ENCODE results near the gene SLC6A19. TPM values are rescaled to one million over a fixed set of nuclear protein-coding genes. Genes with fewer than 3 reads are reported as not detected.

The SLC6A19 gene
- total and polyA plus RNA-seq, 10 of the 15 experiments (the other 5 are each of a cell fraction or from before 2014, with no cell fraction given) = 0.01 to 0.03 TPM; not detected in 8

GRCh38 chr5:1159774-1160406, 41.5 kb upstream of the SLC6A19 start:
- H3K27ac ChIP-seq (ENCODE audit: control insufficient read depth, insufficient read depth) = no peak overlapping the region
- no peaks in the 10 kb centered on the region for H3K36me3 ChIP-seq (ENCODE audit: control insufficient read depth in 2 of 2, insufficient read depth in 2 of 2, low read length in 1 of 2)
- ChIA-PET CTCF (no interaction called here), RAD21 (ENCODE audit: unreplicated experiment) (no interaction called here), POLR2A (no interaction called here), SMC1A (ENCODE audit: uncharacterized antibody, unreplicated experiment) (no interaction called here)
- H4K20me1 ChIP-seq (ENCODE audit: control insufficient read depth, insufficient read depth) = no peaks in the 10 kb centered on the region
- no TSS peak for BruUV-seq (replicated peaks)
- H3K9me3 ChIP-seq (replicated peaks; ENCODE audit: control insufficient read depth, insufficient read depth, low read length) = no peaks in the 10 kb centered on the region; the same call in 2 of the 3 replicates
- no peak overlapping the region for H3K9ac ChIP-seq (ENCODE audit: control insufficient read depth, insufficient read depth, low read length)
- no peak overlapping the region for H2AFZ ChIP-seq (ENCODE audit: control insufficient read depth, low read depth, low read length)
- no peak overlapping the region for H3K4me3 ChIP-seq
- no peak for ATAC-seq
- in situ Hi-C loops (cut with MboI) (no loop called here), intact Hi-C loops (cut with micrococcal nuclease; ENCODE audit: unreplicated experiment) (no loop called here)
- TF ChIP-seq ZNF592 (IDR thresholded peaks at IDR 0.05) = no peak
- no peak for TF ChIP-seq ESRRA (IDR thresholded peaks at IDR 0.05; ENCODE audit: low read length)
- TF ChIP-seq RFX5 (IDR thresholded peaks at IDR 0.05; ENCODE audit: low read depth, low read length) = no peak
- TF ChIP-seq ETV6 (conservative IDR thresholded peaks at IDR 0.05 in 1 of 2, IDR thresholded peaks at IDR 0.05 in 1 of 2; ENCODE audit: borderline replicate concordance in 1 of 2, low read depth in 1 of 2) = no peak
- TF ChIP-seq TCF12 (IDR thresholded peaks at IDR 0.05; ENCODE audit: low read depth, low read length) = no peak
- no peak for TF ChIP-seq CHD1 (IDR thresholded peaks at IDR 0.05; ENCODE audit: low read depth, low read length)
- 33% methylated on average over 4 of the region's 4 CpGs for WGBS (ENCODE audit: insufficient coverage, insufficient replicate concordance, low lambda C conversion rate, missing lambda C conversion rate)
- FAIRE-seq = no peak
- H3K27me3 ChIP-seq (replicated peaks in 1 of 2; ENCODE audit: control insufficient read depth in 2 of 2, insufficient read depth in 2 of 2, low read length in 1 of 2) = peaks cover 0 to 2% of the 10 kb centered on the region in 2 experiments; a peak in 3 of 4 replicates
- H3K4me1 ChIP-seq (ENCODE audit: control insufficient read depth, insufficient read depth, low read length) = no peaks in the 10 kb centered on the region
- no peak for DNase-seq (ENCODE audit: low read depth, low spot score)
- H3K4me2 ChIP-seq (ENCODE audit: control insufficient read depth, insufficient read depth) = no peak overlapping the region
- H3K79me2 ChIP-seq (ENCODE audit: control insufficient read depth, insufficient read depth, low read length) = no peaks in the 10 kb centered on the region

Data from GM12878 (cell line).